OCI-M2 (cell line): ENCODE measurements around the gene NLGN2.

Experiments
- DNase-seq: peaks from one replicate; lab custom pipeline; 2025; ENCODE audit not compliant: unreplicated experiment; lab: John Stamatoyannopoulos, UW

NLGN2 gene

DNA sequence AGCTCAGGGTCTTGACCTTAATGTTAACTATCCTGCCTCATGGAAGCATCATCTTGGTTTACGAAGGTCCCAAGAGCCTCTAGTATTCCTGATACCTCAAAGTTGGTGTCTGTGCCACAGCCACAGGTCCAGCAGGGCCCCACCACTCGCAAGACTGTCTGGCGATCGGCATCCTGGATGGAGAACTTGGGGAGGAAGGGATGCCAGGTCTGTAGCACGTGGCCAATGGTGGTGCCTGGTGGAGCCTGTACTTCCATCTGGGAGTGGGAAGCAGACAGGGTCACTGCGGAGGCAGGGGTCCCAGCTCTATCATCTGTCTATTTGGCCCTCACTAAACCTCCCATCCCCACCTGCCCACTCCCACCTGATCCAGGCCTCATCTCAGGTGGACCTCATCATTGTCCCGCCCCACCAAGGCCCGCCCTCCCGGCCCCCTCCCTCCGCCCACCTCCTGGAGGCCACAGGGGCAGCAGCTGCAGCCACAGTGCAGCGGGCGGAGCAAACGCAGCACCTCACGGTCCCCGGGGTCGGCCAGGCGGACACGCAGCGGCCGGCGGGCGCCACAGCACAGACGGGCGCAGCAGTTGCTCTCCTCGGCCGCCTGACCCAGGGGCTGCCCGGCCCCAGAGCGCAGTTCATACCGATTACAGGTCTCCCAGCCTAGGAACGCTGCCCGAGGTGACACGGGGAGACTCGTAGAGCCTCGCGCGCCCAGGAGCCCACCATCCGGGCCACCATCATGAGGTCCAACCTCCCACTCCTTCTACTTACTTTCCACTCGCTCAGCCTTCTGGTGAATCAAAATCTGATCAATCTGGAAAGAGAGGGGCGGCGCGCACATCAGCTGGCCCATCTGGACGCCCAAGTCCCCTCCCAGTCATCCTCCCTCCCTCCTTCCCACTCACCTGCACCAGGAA lies 14.7 kb upstream of the NLGN2 start:
- no peak for DNase-seq

DNA sequence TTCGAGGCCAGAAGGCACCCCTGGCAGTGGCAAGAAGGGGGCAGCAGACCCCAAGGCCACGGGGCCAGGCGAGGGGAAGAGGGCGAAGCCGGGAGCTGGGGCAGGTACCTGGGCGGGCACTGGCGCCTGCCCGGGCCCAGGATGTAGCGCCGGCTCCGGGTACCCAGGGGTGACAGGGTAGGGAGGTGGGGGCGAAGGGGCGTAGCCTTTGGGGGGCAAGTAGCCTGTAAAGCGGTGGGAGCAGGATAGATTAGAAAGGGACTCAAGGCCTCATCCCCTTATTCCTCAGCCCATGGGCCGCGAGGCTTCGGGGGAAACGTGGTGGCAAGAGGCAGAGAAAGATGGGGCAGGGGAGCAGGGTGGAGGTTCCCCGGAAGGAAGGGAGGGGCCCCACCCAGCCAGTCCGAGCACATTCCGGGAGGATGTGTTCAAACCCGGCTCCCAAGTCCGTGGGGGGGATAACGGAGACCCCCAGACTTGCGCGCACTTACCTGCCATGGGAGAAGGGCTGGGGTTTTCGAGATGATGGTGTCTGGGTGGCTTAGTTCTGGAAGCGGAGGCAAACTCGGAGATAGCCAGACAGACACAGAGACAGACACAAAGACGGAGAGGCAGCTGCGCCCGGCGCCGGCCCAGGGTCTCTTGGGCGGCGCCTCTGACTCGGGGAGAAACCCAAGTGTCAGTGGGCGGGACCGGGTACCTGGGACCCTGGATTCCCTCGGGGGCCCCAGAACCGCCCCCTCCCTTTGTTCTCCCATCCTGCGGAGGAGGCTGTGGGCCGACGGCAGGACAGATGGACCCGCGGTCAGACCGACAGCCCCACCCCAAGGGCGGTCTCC lies 13.8 kb upstream of the NLGN2 start:
- no peak for DNase-seq

DNA sequence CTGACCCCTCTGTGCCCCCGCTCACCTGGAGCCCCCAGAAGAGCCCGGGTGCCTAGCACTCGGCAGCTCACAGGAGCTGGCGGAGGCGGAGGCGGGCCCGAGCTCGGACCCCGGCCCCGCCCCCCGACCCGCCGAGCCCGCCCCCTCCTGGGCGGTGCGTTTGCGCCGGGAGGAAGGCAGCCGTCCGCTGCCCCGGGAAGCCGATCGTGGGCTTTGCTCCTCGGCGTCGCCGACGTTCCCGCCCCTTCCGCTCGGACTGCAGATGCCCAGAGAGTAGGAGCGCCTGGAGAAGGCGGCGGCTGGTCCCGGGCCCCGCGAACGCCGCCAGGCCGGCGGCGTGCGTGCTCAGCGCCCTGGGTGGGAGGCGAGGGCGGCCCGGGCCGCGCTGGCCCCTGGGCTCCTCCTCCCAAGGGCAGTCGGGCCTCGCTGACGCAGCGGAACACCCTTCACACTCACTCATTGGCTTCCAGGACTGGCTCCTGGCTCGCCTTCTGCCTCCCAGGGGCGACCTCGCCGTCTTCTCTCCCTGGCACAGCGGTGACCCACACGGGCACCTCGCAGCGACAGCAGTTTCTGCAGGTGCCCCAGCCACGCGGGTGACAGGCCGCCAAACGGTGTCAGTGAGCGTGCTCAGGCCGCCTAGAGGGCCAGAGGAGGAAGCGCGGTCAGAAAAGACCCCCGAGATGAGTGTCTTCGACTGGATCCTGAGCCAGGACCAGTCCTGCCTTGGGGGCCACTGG lies 13.0 kb upstream of the NLGN2 start, which contains the start of gene PLSCR3:
Gene PLSCR3, minus strand, starts transcription at position 74 of the 740 bp plus-strand sequence. CDS start 415 bp downstream, outside the sequence.
- DNase-seq, result peak; percentile 6

DNA sequence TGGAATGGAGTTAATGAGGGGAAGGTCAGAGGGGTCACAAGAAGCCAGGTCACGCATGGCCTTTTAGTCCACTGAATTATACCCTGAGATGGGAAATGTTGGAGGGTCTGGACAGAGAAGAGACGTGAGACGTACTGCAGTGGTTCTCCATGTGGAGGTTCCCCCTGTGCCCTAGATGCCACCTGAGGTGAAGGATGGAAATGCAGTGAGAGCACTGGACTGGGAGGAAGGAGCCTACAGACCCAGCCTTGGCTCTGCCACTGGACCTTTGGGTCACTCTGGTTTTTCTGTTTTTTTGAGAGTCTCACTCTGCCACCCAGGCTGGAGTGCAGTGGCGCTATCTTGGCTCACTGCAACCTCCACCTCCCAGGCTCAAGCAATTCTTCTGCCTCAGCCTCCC lies 11.5 kb upstream of the NLGN2 start:
- DNase-seq, result no peak

GRCh38 chr17:7398612-7399011 lies 9.0 kb upstream of the NLGN2 start:
- no peak for DNase-seq

GRCh38 chr17:7403043-7403726 lies 4.5 kb upstream of the NLGN2 start:
- no peak for DNase-seq

DNA sequence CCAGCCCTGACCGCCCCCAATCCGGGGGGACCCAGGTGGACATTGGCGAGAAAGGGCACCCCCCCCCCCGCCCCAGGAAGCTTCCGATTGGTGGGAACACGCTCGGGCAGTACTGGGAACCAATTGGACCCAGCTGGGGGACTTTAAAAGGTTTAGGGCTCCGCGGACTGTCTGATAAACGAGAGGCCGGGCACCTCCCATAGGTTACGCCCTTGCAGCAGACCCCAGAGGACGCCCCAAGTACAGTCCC lies 4.0 kb upstream of the NLGN2 start:
- DNase-seq, result peak; percentile 59

- peak; percentile 87 for DNase-seq
Observed at GRCh38 chr17:7403977-7404736, 3.5 kb upstream of the NLGN2 start, which contains the start of gene TMEM256. Gene TMEM256, minus strand, starts transcription at chr17:7404097. Its CDS starts 13 bp downstream, at chr17:7404084.

- no peak for DNase-seq
Observed at GRCh38 chr17:7404737-7405349, 2.8 kb upstream of the NLGN2 start.

DNA sequence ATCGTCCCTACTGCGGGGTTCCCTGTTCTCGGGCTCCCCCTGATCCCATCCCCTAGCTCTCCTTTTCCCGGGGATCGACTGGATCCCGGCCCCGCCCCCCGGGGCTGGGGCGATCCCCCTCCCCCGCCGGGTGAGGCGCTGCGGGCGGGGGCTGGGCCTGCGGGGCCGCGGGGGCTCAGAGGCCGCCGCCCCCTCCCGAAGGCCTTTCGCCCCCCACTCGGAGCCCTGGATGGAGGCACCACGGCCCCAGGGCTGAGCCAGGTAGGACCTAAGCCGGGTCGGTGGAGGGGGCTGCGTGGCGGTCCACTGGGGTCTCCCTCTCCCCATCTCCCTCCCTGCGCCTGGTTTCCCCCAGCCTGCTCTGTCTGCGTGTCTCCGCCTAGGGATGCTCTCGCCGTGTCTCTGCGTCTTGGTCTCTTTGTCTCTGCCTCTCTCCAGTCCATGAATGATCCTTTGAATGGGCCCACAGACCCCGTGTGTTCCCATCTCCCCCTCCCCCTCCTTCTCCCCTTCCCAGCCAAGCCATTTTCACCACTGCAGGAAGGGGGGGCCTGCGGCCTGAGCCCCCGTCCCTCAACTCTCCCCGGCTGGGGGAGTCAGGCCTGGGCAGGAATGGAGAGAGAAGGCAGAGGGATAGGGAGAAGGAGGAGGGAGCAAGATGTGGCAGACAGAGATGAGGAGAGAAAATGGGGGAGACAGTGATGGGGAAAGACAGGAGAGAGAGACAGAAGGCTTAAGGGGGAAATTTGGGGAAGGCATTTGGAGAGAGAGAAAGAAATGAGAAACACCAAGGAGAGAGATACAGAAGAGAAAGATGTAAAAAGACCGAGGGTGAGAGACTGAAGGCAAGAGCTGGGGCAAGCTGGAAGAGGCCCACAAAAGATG lies 2.1 kb upstream of the NLGN2 start:
- no peak for DNase-seq

GRCh38 chr17:7406235-7406825 lies 1.3 kb upstream of the NLGN2 start:
- no peak for DNase-seq

- no peak for DNase-seq
Observed at GRCh38 chr17:7407082-7407481, 563 bp upstream of the NLGN2 start.

GRCh38 chr17:7408252-7408727 lies 645 bp downstream of the NLGN2 start:
- no peak for DNase-seq

DNA sequence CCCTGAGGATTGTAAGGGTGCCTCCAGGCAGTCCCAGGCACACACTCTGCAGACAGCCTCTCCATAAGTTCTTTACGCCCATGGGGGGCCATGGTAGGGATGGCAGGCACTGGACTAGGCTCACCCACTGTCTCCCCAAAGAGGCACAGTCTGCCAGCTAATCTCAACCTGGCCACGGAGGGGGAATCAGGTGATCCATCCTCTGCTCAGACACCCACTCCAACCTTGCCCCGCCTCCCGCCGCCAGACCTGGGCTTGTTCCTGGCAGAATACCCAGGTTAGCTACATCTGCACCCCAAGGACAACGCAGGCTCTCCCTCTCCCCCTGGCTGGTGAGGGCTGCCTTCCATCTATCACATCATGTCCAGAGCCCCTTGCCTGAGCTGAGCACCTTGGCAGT lies 1.2 kb downstream of the NLGN2 start:
- no peak for DNase-seq

DNA sequence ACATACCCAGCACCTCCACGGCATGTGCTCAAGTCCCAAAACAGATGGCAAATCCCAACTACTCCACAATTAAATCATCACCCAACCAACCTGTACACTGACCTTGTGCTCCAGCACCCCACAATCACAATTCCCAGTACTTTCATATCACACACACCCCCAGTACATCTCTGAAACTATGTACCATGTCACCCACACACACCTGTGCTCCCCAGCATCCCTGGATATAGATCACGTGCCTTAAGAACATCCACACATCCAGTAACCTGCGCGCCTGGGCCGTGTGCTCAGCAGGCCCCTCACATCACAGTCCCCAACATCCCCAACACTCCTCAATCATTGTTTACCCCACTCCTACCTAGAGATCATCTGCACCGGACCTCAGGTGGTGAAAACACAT lies 2.1 kb downstream of the NLGN2 start:
- no peak for DNase-seq

DNA sequence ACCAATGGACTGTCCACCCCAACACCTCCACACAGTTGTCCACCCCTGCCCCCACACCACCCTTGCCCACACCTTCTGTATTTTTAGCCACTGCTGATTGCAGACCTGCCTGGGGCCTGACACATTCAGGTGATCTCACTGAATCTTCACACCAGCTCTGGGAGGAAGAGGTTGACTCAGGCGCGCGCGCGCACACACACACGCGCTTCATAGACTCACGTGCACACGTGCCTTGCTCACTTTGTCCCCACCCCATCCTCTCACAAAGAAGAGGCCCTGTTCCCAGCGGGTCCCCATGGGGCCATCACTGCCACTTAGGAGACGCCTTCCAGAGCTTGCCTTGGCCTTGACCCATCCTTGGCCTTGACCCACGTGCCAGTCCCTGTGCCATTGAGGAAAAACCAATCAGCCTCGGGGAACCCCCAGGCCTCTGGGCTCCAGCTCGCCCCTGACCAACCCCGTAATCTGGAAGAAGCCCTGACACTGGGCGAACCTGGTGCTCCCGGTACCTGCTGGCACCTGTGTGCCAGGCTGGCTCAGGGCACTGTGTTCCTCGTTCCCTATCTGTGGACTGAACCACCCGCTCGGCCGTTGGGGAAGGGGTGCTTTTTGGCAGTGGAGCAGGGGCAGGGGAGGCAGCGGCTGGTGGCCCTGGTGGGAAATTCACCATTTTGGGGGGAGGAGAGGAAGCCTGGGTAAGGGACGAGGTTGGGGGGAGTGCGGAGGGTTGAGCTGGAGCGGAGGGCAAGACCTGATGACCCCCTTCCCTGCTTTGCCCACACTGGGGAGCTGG lies 3.2 kb downstream of the NLGN2 start:
- DNase-seq, result no peak

DNA sequence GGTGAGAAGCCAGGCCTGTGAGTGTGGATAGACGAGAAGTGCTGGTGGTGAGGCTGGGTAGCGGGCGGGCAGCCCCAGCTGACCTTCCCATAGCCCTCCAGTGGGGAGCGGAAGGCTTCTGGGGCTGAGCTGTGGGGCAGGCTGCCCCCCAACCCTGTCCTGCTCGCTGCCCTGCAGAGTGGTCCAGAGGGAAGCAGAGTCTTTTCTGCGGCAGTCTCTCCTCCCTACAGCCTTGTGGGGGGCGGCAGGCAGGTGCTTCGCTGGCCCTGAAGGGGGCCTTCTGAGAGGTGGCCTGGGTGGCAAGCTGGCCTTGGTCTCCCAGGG lies 3.7 kb downstream of the NLGN2 start:
- DNase-seq, result no peak
